ENCODE results near the gene C2CD3. TPM values are rescaled to one million over a fixed set of nuclear protein-coding genes. Genes with fewer than 3 reads are reported as not detected.

C2CD3 gene
- total and polyA plus RNA-seq, 2 of the 4 experiments (the other 2 are of a cell fraction), result 11.1 to 19.2 TPM

DNA sequence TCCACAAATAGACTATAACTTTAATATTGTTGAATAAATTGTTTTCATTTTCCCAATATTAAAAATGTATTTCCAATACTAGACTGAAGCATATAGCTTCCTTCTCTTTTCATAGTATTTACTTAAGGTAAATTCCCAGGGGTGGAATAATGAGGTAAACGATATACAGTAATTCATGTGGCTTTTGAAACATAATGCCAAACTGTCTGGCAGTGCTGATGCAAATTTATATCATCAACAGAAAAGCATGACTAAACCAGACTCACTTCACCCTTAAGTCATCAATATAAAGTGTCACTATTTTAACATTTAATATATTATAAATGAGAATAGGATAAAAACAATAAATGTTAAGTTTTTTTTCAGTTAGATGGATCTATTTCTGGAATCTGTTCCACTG, 13.6 kb downstream of the C2CD3 start:
- DNase-seq, result peak; percentile 55
- no CpG with 5 or more reads among the region's 1 CpG for WGBS, 2 experiments (ENCODE audit: extremely low coverage in 2 of 2, insufficient read length in 1 of 2)
- dilution Hi-C loops (cut with HindIII; ENCODE audit: low sequenced_read_pairs, unreplicated experiment), result no loop called here

More for the DNA sequence above, 13.6 kb downstream of the C2CD3 start:
- no peaks in the 10 kb centered on the region for H4K20me1 ChIP-seq (ENCODE audit: insufficient read depth, low read length)
- in situ Hi-C loops (cut with MboI; ENCODE audit: low sequenced_read_pairs), result no loop called here
- no peak overlapping the region for H4K8ac ChIP-seq (ENCODE audit: low read depth in 2 of 2, low read length in 2 of 2)
- TF ChIP-seq CEBPB (IDR thresholded peaks at IDR 0.05; ENCODE audit: low read depth, low read length) (peak; percentile 24; the same call in 1 of the 2 replicates), CHD1 (IDR thresholded peaks at IDR 0.05; ENCODE audit: low read depth, low read length) (no peak), MAZ (IDR thresholded peaks at IDR 0.05; ENCODE audit: borderline replicate concordance, low read depth, low read length) (no peak)
- TF ChIP-seq, protein P1, sequence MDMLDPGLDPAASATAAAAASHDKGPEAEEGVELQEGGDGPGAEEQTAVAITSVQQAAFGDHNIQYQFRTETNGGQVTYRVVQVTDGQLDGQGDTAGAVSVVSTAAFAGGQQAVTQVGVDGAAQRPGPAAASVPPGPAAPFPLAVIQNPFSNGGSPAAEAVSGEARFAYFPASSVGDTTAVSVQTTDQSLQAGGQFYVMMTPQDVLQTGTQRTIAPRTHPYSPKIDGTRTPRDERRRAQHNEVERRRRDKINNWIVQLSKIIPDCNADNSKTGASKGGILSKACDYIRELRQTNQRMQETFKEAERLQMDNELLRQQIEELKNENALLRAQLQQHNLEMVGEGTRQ (IDR thresholded peaks at IDR 0.05; ENCODE audit: low read depth, low read length), result no peak
- H4K91ac ChIP-seq (ENCODE audit: insufficient read depth, low read depth, low read length), result no peak overlapping the region
- peaks cover 1% of the 10 kb centered on the region; the same call in 1 of the 2 replicates for H3K36me3 ChIP-seq (ENCODE audit: control insufficient read depth, insufficient read depth, low read length)
- H3K18ac ChIP-seq (ENCODE audit: low read depth, low read length), result no peak overlapping the region
- H2BK15ac ChIP-seq (ENCODE audit: low read depth, low read length), result no peak overlapping the region
- H2BK120ac ChIP-seq (ENCODE audit: low read depth, low read length), result no peak overlapping the region
- no peak overlapping the region for H3K23ac ChIP-seq (ENCODE audit: low read depth, low read length)
- intact Hi-C loops (cut with micrococcal nuclease), result no loop called here
- H3K4me3 ChIP-seq (ENCODE audit: insufficient read depth, low read depth, low read length), result no peak overlapping the region
- ATAC-seq (ENCODE audit: low read depth), result no peak
- no peak overlapping the region for H3K9ac ChIP-seq (ENCODE audit: low read depth, low read length)
- no peak overlapping the region for H2BK5ac ChIP-seq (ENCODE audit: low read depth, low read length, poor library complexity, severe bottlenecking)
- POLR2A ChIA-PET (ENCODE audit: unreplicated experiment), result no interaction called here
- H2AFZ ChIP-seq (replicated peaks; ENCODE audit: low read length, poor library complexity), result no peak overlapping the region
- no TSS peak for BruUV-seq (replicated peaks)
- no peak overlapping the region for H3K56ac ChIP-seq (ENCODE audit: extremely low read depth, insufficient read depth, low read length)
- H3K27me3 ChIP-seq (ENCODE audit: control insufficient read depth, insufficient read depth, low read length), result no peaks in the 10 kb centered on the region
- no peak overlapping the region for H3K4me2 ChIP-seq (ENCODE audit: low read depth, low read length)
- H3K9me1 ChIP-seq (ENCODE audit: insufficient read depth, low read length), result peaks cover 7% of the 10 kb centered on the region
- no peak overlapping the region for H3K14ac ChIP-seq (replicated peaks; ENCODE audit: low read depth, low read length)
- no peak overlapping the region for H2AK9ac ChIP-seq (replicated peaks; ENCODE audit: low read depth, low read length, poor library complexity)
- no peak overlapping the region for H2BK20ac ChIP-seq (ENCODE audit: low read depth, low read length)
- H3K4me1 ChIP-seq (ENCODE audit: control insufficient read depth, insufficient read depth, low read length), result peaks cover 2% of the 10 kb centered on the region; the same call in 1 of the 2 replicates
- no peak overlapping the region for H3K27ac ChIP-seq (ENCODE audit: insufficient read depth, low read length)
- no peaks in the 10 kb centered on the region for H3K9me3 ChIP-seq (ENCODE audit: control insufficient read depth, insufficient read depth, low read length)
- no peak overlapping the region for H3K4ac ChIP-seq (ENCODE audit: low read depth, low read length)
- H4K5ac ChIP-seq (ENCODE audit: low read depth, low read length), result no peak overlapping the region
- no peak overlapping the region for H2AK5ac ChIP-seq (ENCODE audit: low read depth, low read length)
- H3K79me1 ChIP-seq (ENCODE audit: low read depth in 1 of 2, low read length in 2 of 2), result peaks cover 27 to 47% of the 10 kb centered on the region in 2 experiments
- CTCF ChIA-PET, result no interaction called here
